ENCODE data around the gene TARS2. TPM values are rescaled to one million over a fixed set of nuclear protein-coding genes. Genes with fewer than 3 reads are reported as not detected.

Gene TARS2
- total and polyA plus RNA-seq, 2 of the 13 experiments (the other 11 are each of a cell fraction or from before 2014, with no cell fraction given): 21.3 to 22.8 TPM

- no TSS peak for BruUV-seq (replicated peaks)
- Histone ChIP-seq H3K4me1 (ENCODE audit: insufficient read depth, low read length) (peaks cover 58% of the 10 kb centered on the region), H3K79me2 (ENCODE audit: insufficient read depth, low read length) (no peaks in the 10 kb centered on the region), H3K27ac (ENCODE audit: extremely low read length, insufficient read depth, low read length) (peak overlapping the region; percentile 13), H2AFZ (ENCODE audit: low read length) (no peak overlapping the region), H3K4me3 (replicated peaks in 1 of 3; ENCODE audit: insufficient read depth in 1 of 3, low read depth in 2 of 3, low read length in 3 of 3) (peak overlapping the region in 1 of 3 experiments; percentile 83; a peak in 1 of 6 replicates), H3K36me3 (replicated peaks in 1 of 2; ENCODE audit: control insufficient read depth in 1 of 2, insufficient read depth in 2 of 2, low read length in 2 of 2) (peaks cover 0 to 4% of the 10 kb centered on the region in 2 experiments; a peak in 1 of 5 replicates), H3K9me3 (ENCODE audit: low read length) (no peaks in the 10 kb centered on the region), H4K20me1 (ENCODE audit: insufficient read depth, low read length) (no peaks in the 10 kb centered on the region), H3K4me2 (ENCODE audit: low read depth, low read length) (peak overlapping the region; percentile 100), H3K9ac (ENCODE audit: insufficient read depth, low read depth, low read length) (0 out of 2 replicates have a peak overlapping the region, but pooled peaks have one; percentile 21), H3K27me3 (ENCODE audit: control insufficient read depth in 1 of 2, insufficient read depth in 2 of 2, low read length in 2 of 2) (no peaks in the 10 kb centered on the region; a peak in 1 of 5 replicates)
- POLR2A ChIA-PET: interaction anchor here (0.9 to 6.9 kb wide), 9 partner anchors 11 to 187 kb away, joined by 4 to 88 read pairs (median 6); partner anchors contain the start of genes ENSA, FALEC, MCL1 and RPRD2
- in situ Hi-C loops (cut with HindIII; ENCODE audit: extremely low pct_ligation_motif_present, low pct_unique_long_range_greater_than_20kb): loop anchor here (5.0 kb wide), 1 partner anchor 84 kb away; no protein-coding TSS in a partner anchor
- ATAC-seq (no peak), DNase-seq (ENCODE audit: low spot score) (no peak), FAIRE-seq (no peak)
- intact Hi-C loops (cut with micrococcal nuclease; ENCODE audit: unreplicated experiment): loop anchor here (10.0 kb wide), 1 partner anchor 296 kb away; the partner anchor contains the start of gene CA14
- 65% methylated on average over 9 of the region's 11 CpGs for WGBS (ENCODE audit: low lambda C conversion rate)
- peak; percentile 47; the same call in 1 of the 2 replicates for TF ChIP-seq ZNF460 (CRISPR knock-in tag; IDR thresholded peaks at IDR 0.05; ENCODE audit: borderline replicate concordance)
- TF ChIP-seq HIVEP1 (CRISPR knock-in tag; IDR thresholded peaks at IDR 0.05): no peak
- TF ChIP-seq ZNF547 (CRISPR knock-in tag; IDR thresholded peaks at IDR 0.05): no peak
- TF ChIP-seq ZNF124 (CRISPR knock-in tag; IDR thresholded peaks at IDR 0.05): no peak
- TF ChIP-seq NR3C1 (CRISPR knock-in tag; IDR thresholded peaks at IDR 0.05): no peak
- no peak for TF ChIP-seq ATAD3A (CRISPR knock-in tag; IDR thresholded peaks at IDR 0.05)
- TF ChIP-seq KDM5B (CRISPR knock-in tag; IDR thresholded peaks at IDR 0.05; ENCODE audit: borderline replicate concordance): 0 out of 2 replicates have a peak, but pooled peaks have one; percentile 29
- no peak for TF ChIP-seq PHF5A (CRISPR knock-in tag; IDR thresholded peaks at IDR 0.05; ENCODE audit: low read depth, unreplicated experiment)
- TF ChIP-seq SSRP1 (CRISPR knock-in tag; IDR thresholded peaks at IDR 0.05): no peak
- no peak for TF ChIP-seq ESRRA (CRISPR knock-in tag; IDR thresholded peaks at IDR 0.05; ENCODE audit: low read depth)
- CTCF ChIA-PET (ENCODE audit: low intra/inter-chr PET ratio, low total read pairs): interaction anchor here (1.0 kb wide), 1 partner anchor 87 kb away, joined by 3 read pairs; no protein-coding TSS in a partner anchor
These were observed 64.0 kb downstream of the TARS2 start for GRCh38 chr1:150551051-150551783.
